IPS-18a (cell line): ENCODE results near the gene KDM3A.

Source experiments
- H3K27ac ChIP-seq: one replicate; pipeline ENCODE4 v1.5.1; 2013; ENCODE audit warnings: low read length
- H3K27me3 ChIP-seq: one replicate; pipeline ENCODE4 v1.6.1; 2013; ENCODE audit warnings: mild to moderate bottlenecking, low read length; ENCODE audit not compliant: control insufficient read depth, insufficient read depth
- H3K36me3 ChIP-seq: one replicate; pipeline ENCODE4 v1.6.1; 2013; ENCODE audit warnings: low read depth, low read length; ENCODE audit not compliant: control insufficient read depth
- H3K4me1 ChIP-seq: one replicate; pipeline ENCODE4 v1.6.1; 2013; ENCODE audit warnings: low read depth, low read length; ENCODE audit not compliant: control insufficient read depth
- H3K4me3 ChIP-seq: one replicate; pipeline ENCODE4 v1.5.1; 2013; ENCODE audit warnings: low read length
- H3K9ac ChIP-seq: one replicate; pipeline ENCODE4 v1.6.1; 2013; ENCODE audit warnings: mild to moderate bottlenecking, low read length, moderate library complexity
- H3K9me3 ChIP-seq: one replicate; pipeline ENCODE4 v1.6.1; 2013; ENCODE audit warnings: low read depth, low read length; ENCODE audit not compliant: control insufficient read depth

KDM3A gene

GRCh38 chr2:86525421-86526340 lies 84.5 kb downstream of the KDM3A start:
- Histone ChIP-seq H3K27ac (no peak overlapping the region), H3K4me3 (no peak overlapping the region), H3K4me1 (no peaks in the 10 kb centered on the region), H3K27me3 (no peaks in the 10 kb centered on the region), H3K9me3 (no peaks in the 10 kb centered on the region), H3K36me3 (no peaks in the 10 kb centered on the region), H3K9ac (no peak overlapping the region)

GRCh38 chr2:86533589-86533988 lies 92.4 kb downstream of the KDM3A start:
- Histone ChIP-seq H3K4me1 (no peaks in the 10 kb centered on the region), H3K9ac (no peak overlapping the region), H3K4me3 (no peak overlapping the region), H3K9me3 (peaks cover 3% of the 10 kb centered on the region), H3K27me3 (no peaks in the 10 kb centered on the region), H3K27ac (no peak overlapping the region), H3K36me3 (no peaks in the 10 kb centered on the region)

- Histone ChIP-seq H3K9ac (no peak overlapping the region), H3K27ac (no peak overlapping the region), H3K4me1 (no peaks in the 10 kb centered on the region), H3K9me3 (peaks cover 4% of the 10 kb centered on the region), H3K36me3 (no peaks in the 10 kb centered on the region), H3K27me3 (no peaks in the 10 kb centered on the region), H3K4me3 (no peak overlapping the region)
Measured at GRCh38 chr2:86541334-86541733, 100.2 kb downstream of the KDM3A start.
